Measurements from ENCODE around the gene SLC47A2. TPM values are rescaled to one million over a fixed set of nuclear protein-coding genes. Genes with fewer than 3 reads are reported as not detected.
A peak's percentile ranks its signal among the peaks of the same experiment; 100 is the strongest.

Gene SLC47A2
- total and polyA plus RNA-seq, 12 donors = 0.21 TPM; not detected in 11

GRCh38 chr17:19648475-19649273, 67.7 kb downstream of the SLC47A2 start, which contains the start of gene ALDH3A2:
TSS of gene ALDH3A2 (plus strand) at chr17:19648751. CDS start at chr17:19648972, 221 bp downstream.
- H3K4me3 ChIP-seq = peak within 1 kb of the TSS; percentile 49 to 99 (median 90)

GRCh38 chr17:19647697-19648474, 68.5 kb downstream of the SLC47A2 start:
- Histone ChIP-seq H3K36me3 (peaks cover 0 to 8% (median 0%) of the 10 kb centered on the region in 9 donors), H3K9me3 (no peaks in the 10 kb centered on the region), H3K27me3 (no peaks in the 10 kb centered on the region), H3K27ac (peak overlapping the region; percentile 89 to 97 (median 95)), H3K4me1 (peaks cover 9 to 68% (median 46%) of the 10 kb centered on the region in 9 donors), H3K4me3 (peak overlapping the region; percentile 49 to 99 (median 90))
- DNase-seq (peak; percentile 71 to 72), ATAC-seq (peak; percentile 43 to 68 (median 58))
- WGBS, 2 donors = 2 to 3% methylated on average over 37 of the region's 37 CpGs
- no peak for TF ChIP-seq CTCF (IDR thresholded peaks at IDR 0.05)
- intact Hi-C loops (cut with DNase I) = loop anchor here (5.0 to 10.0 kb wide), 8 partner anchors 99 to 141 kb away; partner anchors contain the start of gene ALDH3A1 (in 1 of the 10)

More at GRCh38 chr17:19648475-19649273, 67.7 kb downstream of the SLC47A2 start, which contains the start of gene ALDH3A2:
- no peaks in the 10 kb centered on the region for H3K9me3 ChIP-seq
- peaks cover 0 to 16% (median 6%) of the 10 kb centered on the region in 9 donors for H3K36me3 ChIP-seq
- intact Hi-C loops (cut with DNase I) = loop anchor here (5.0 to 10.0 kb wide), 8 partner anchors 99 to 141 kb away; partner anchors contain the start of gene ALDH3A1 (in 1 of the 10)
- peak within 1 kb of the TSS; percentile 89 to 97 (median 95) for H3K27ac ChIP-seq
- ATAC-seq (peak; percentile 99 to 100 (median 100)), DNase-seq (peak; percentile 97 to 98)
- H3K27me3 ChIP-seq = no peaks in the 10 kb centered on the region
- H3K4me1 ChIP-seq = peaks cover 9 to 69% (median 46%) of the 10 kb centered on the region in 9 donors
- 0% methylated on average over 71 of the region's 71 CpGs for WGBS, 2 donors
- TF ChIP-seq CTCF (IDR thresholded peaks at IDR 0.05) = peak in 5 of 9 donors; percentile 11 to 47 (median 40)

- no peak for ATAC-seq
- Histone ChIP-seq H3K4me3 (peak overlapping the region in 7 of 10 donors; percentile 49 to 99 (median 78)), H3K9me3 (no peaks in the 10 kb centered on the region), H3K27me3 (no peaks in the 10 kb centered on the region), H3K4me1 (peaks cover 9 to 60% (median 41%) of the 10 kb centered on the region in 9 donors), H3K27ac (peak overlapping the region; percentile 89 to 97 (median 95)), H3K36me3 (no peaks in the 10 kb centered on the region)
- TF ChIP-seq CTCF (IDR thresholded peaks at IDR 0.05) = no peak
- DNase-seq = no peak
- intact Hi-C loops (cut with DNase I) = loop anchor here (5.0 to 10.0 kb wide), 8 partner anchors 100 to 140 kb away; partner anchors contain the start of gene ALDH3A1 (in 1 of the 10)
- WGBS, 2 donors = 72 to 82% methylated on average over 4 of the region's 4 CpGs
Observed at GRCh38 chr17:19646788-19647696, 69.3 kb downstream of the SLC47A2 start.
